ENCODE data around the gene HIGD1A. TPM values are rescaled to one million over a fixed set of nuclear protein-coding genes. Genes with fewer than 3 reads are reported as not detected.

The HIGD1A gene
- total RNA-seq, 1 experiment from 2014 or later: 112 TPM

GRCh38 chr3:42804831-42805132 lies 492 bp upstream of the HIGD1A start:
- Mint-ChIP-seq H3K4me3 (ENCODE audit: unreplicated experiment) (peak overlapping the region; percentile 94), H3K27ac (ENCODE audit: unreplicated experiment) (peak overlapping the region; percentile 95), H3K27me3 (ENCODE audit: insufficient read depth, unreplicated experiment) (no peaks in the 10 kb centered on the region), H3K4me1 (ENCODE audit: low read depth, unreplicated experiment) (peaks cover 19% of the 10 kb centered on the region), H3K9me3 (ENCODE audit: unreplicated experiment) (no peaks in the 10 kb centered on the region), H3K36me3 (ENCODE audit: insufficient read depth, unreplicated experiment) (peaks cover 25% of the 10 kb centered on the region)
- H3K27me3 ChIP-seq (replicated peaks; ENCODE audit: control insufficient read depth, insufficient read depth, low read length): no peaks in the 10 kb centered on the region
- TF ChIP-seq CTCF (IDR thresholded peaks at IDR 0.05; ENCODE audit: insufficient read depth in 1 of 2, low read depth in 1 of 2, low read length in 1 of 2, severe bottlenecking in 1 of 2, unreplicated experiment in 1 of 2): no peak
- DNase-seq: no peak
- TSS peak; percentile 83 for BruUV-seq (replicated peaks)
- intact Hi-C loops (cut with micrococcal nuclease; ENCODE audit: unreplicated experiment): no loop called here
- H3K4me3 ChIP-seq (ENCODE audit: low read depth, low read length): peak overlapping the region; percentile 96
- H3K4me1 ChIP-seq: peaks cover 33% of the 10 kb centered on the region
- H3K9me3 ChIP-seq: peaks cover 2% of the 10 kb centered on the region; the same call in 1 of the 2 replicates
- CTCF ChIA-PET: interaction anchor here (1.6 to 1.7 kb wide), 2 partner anchors 24 to 26 kb away, joined by 3 to 4 read pairs; no protein-coding TSS in a partner anchor
- no peaks in the 10 kb centered on the region; the same call in 1 of the 2 replicates for H3K36me3 ChIP-seq (ENCODE audit: control insufficient read depth, insufficient read depth, low read length)
- POLR2A ChIA-PET: interaction anchor here (0.6 to 1.7 kb wide), 4 partner anchors 17 to 1602 kb away, joined by 3 to 8 read pairs (median 4); partner anchors contain the start of gene TCAIM

GRCh38 chr3:42803414-42804105 lies 730 bp downstream of the HIGD1A start:
- DNase-seq: peak; percentile 36 to 43
- Mint-ChIP-seq H3K27ac (ENCODE audit: unreplicated experiment) (peak overlapping the region; percentile 95), H3K4me3 (ENCODE audit: unreplicated experiment) (peak overlapping the region; percentile 94), H3K27me3 (ENCODE audit: insufficient read depth, unreplicated experiment) (no peaks in the 10 kb centered on the region), H3K36me3 (ENCODE audit: insufficient read depth, unreplicated experiment) (peaks cover 25% of the 10 kb centered on the region), H3K9me3 (ENCODE audit: unreplicated experiment) (no peaks in the 10 kb centered on the region), H3K4me1 (ENCODE audit: low read depth, unreplicated experiment) (peaks cover 11% of the 10 kb centered on the region)
- peaks cover 6% of the 10 kb centered on the region; the same call in 1 of the 2 replicates for H3K9me3 ChIP-seq
- ChIA-PET POLR2A (interaction anchor here (1.7 kb wide), 1 partner anchor 26 kb away, joined by 8 read pairs; no protein-coding TSS in a partner anchor), CTCF (interaction anchor here (1.5 to 1.6 kb wide), 2 partner anchors 27 to 36 kb away, joined by 3 to 5 read pairs; no protein-coding TSS in a partner anchor)
- H3K27me3 ChIP-seq (replicated peaks; ENCODE audit: control insufficient read depth, insufficient read depth, low read length): no peaks in the 10 kb centered on the region
- no TSS peak for BruUV-seq (replicated peaks)
- intact Hi-C loops (cut with micrococcal nuclease; ENCODE audit: unreplicated experiment): no loop called here
- no peaks in the 10 kb centered on the region; the same call in 1 of the 2 replicates for H3K36me3 ChIP-seq (ENCODE audit: control insufficient read depth, insufficient read depth, low read length)
- TF ChIP-seq CTCF (IDR thresholded peaks at IDR 0.05; ENCODE audit: insufficient read depth in 1 of 2, low read depth in 1 of 2, low read length in 1 of 2, severe bottlenecking in 1 of 2, unreplicated experiment in 1 of 2): no peak
- H3K4me1 ChIP-seq: peaks cover 21% of the 10 kb centered on the region
- peak overlapping the region; percentile 96 for H3K4me3 ChIP-seq (ENCODE audit: low read depth, low read length)

DNA sequence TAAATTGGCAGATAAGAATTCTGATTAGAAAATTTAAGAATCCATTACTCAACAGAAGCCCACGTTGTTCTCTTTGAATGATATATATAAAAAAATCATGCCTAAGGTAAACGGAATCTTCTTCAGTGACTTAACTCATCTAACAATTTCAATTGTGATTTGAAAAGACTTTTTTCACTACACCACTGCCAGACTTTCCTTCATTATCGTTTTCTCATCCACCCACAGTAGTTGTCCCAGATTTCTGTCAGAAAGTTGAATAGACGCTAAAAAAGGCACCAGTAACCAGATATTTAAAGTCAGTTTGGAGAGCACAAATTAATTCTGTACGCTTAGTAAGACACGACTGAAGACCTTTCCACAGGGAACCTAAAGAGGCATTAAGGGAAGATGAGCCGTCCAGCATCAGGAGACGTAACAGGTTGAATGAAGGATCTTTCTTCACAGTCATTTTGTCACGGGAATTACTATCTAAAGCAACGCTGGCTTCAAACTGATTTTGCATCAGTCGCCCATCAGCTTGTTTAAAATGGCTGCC lies 1.3 kb downstream of the HIGD1A start:
- no peak for TF ChIP-seq CTCF (IDR thresholded peaks at IDR 0.05; ENCODE audit: insufficient read depth in 1 of 2, low read depth in 1 of 2, low read length in 1 of 2, severe bottlenecking in 1 of 2, unreplicated experiment in 1 of 2)
- intact Hi-C loops (cut with micrococcal nuclease; ENCODE audit: unreplicated experiment): no loop called here
- Mint-ChIP-seq H3K27ac (ENCODE audit: unreplicated experiment) (peak overlapping the region; percentile 95), H3K9me3 (ENCODE audit: unreplicated experiment) (no peaks in the 10 kb centered on the region), H3K27me3 (ENCODE audit: insufficient read depth, unreplicated experiment) (no peaks in the 10 kb centered on the region), H3K4me1 (ENCODE audit: low read depth, unreplicated experiment) (peaks cover 11% of the 10 kb centered on the region), H3K4me3 (ENCODE audit: unreplicated experiment) (peak overlapping the region; percentile 94), H3K36me3 (ENCODE audit: insufficient read depth, unreplicated experiment) (peaks cover 25% of the 10 kb centered on the region)
- ChIA-PET CTCF (interaction anchor here (1.5 kb wide), 1 partner anchor 37 kb away, joined by 5 read pairs; no protein-coding TSS in a partner anchor), POLR2A (no interaction called here)
- Histone ChIP-seq H3K4me1 (peaks cover 17% of the 10 kb centered on the region), H3K9me3 (peaks cover 6% of the 10 kb centered on the region; the same call in 1 of the 2 replicates), H3K4me3 (ENCODE audit: low read depth, low read length) (peak overlapping the region; percentile 96), H3K36me3 (ENCODE audit: control insufficient read depth, insufficient read depth, low read length) (no peaks in the 10 kb centered on the region; the same call in 1 of the 2 replicates), H3K27me3 (replicated peaks; ENCODE audit: control insufficient read depth, insufficient read depth, low read length) (no peaks in the 10 kb centered on the region)
- no peak for DNase-seq
- BruUV-seq (replicated peaks): TSS peak; percentile 26

All from Caco-2 (cell line).